DOHH2 (cell line): ENCODE results near the gene NFATC3.
A peak's percentile ranks its signal among the peaks of the same experiment; 100 is the strongest.

Experiments
- H3F3A ChIP-seq: fragments of 200-600 bp; sonication (generic), shearing (Covaris generic); 2 replicates; pipeline ENCODE4 v1.6.0; 2016; ENCODE audit warnings: antibody characterized with exemption, mild to moderate bottlenecking; ENCODE audit not compliant: control insufficient read depth, insufficient read depth
- H3K27ac ChIP-seq: fragments of 200-600 bp; sonication (generic); 2 replicates; pipeline ENCODE4 v1.5.1; 2014; ENCODE audit warnings: low read depth, mild to moderate bottlenecking, low read length, moderate library complexity
- H3K27me3 ChIP-seq: fragments of 200-600 bp; sonication (generic); 2 replicates; pipeline ENCODE4 v1.6.1; 2014; ENCODE audit warnings: mild to moderate bottlenecking, low read length, mixed read lengths; ENCODE audit not compliant: control insufficient read depth
- H3K36me3 ChIP-seq: fragments of 200-600 bp; sonication (generic); 2 replicates; pipeline ENCODE4 v1.6.1; 2014; ENCODE audit warnings: mild to moderate bottlenecking, low read length, moderate library complexity, mixed read lengths; ENCODE audit not compliant: control insufficient read depth
- H3K4me1 ChIP-seq: fragments of 200-600 bp; sonication (generic); 2 replicates; pipeline ENCODE4 v1.6.1; 2014; ENCODE audit warnings: mild to moderate bottlenecking, low read length, mixed read lengths; ENCODE audit not compliant: control insufficient read depth
- H3K4me2 ChIP-seq: fragments of 200-600 bp; sonication (generic); 2 replicates; pipeline ENCODE4 v1.6.0; 2014; ENCODE audit warnings: mild to moderate bottlenecking, low read length, moderate library complexity
- H3K4me3 ChIP-seq: fragments of 200-600 bp; sonication (generic); 2 replicates; pipeline ENCODE4 v1.5.1; 2014; ENCODE audit warnings: mild to moderate bottlenecking, low read length, mixed read lengths
- H3K79me2 ChIP-seq: fragments of 200-600 bp; sonication (generic); 2 replicates; pipeline ENCODE4 v1.6.1; 2014; ENCODE audit warnings: mild to moderate bottlenecking, low read length, mixed read lengths; ENCODE audit not compliant: control insufficient read depth
- H3K9me2 ChIP-seq: fragments of 200-600 bp; sonication (generic); replicated peaks from 2 replicates; pipeline ENCODE4 v1.6.1; 2014; ENCODE audit warnings: mild to moderate bottlenecking, low read length, mixed read lengths; ENCODE audit not compliant: control insufficient read depth
- H3K9me3 ChIP-seq: fragments of 200-600 bp; sonication (generic); 2 replicates; pipeline ENCODE4 v1.6.1; 2014; ENCODE audit warnings: antibody characterized with exemption, low read length, mixed read lengths; ENCODE audit not compliant: control insufficient read depth, insufficient read depth
- H4K20me1 ChIP-seq: fragments of 200-600 bp; sonication (generic); 2 replicates; pipeline ENCODE4 v1.6.0; 2014; ENCODE audit warnings: low read depth, mild to moderate bottlenecking, antibody characterized with exemption, low read length, moderate library complexity; ENCODE audit not compliant: control insufficient read depth, insufficient read depth
- CTCF ChIP-seq: fragments of 200-600 bp; sonication (generic); IDR thresholded peaks from one replicate; pipeline ENCODE4 v1.5.1; 2014; ENCODE audit warnings: antibody characterized with exemption, mild to moderate bottlenecking, low read depth, low read length; ENCODE audit not compliant: poor library complexity, severe bottlenecking
- EZH2phosphoT487 ChIP-seq: fragments of 200-600 bp; sonication (generic); IDR thresholded peaks from 2 replicates; pipeline ENCODE4 v1.6.1; 2017; ENCODE audit warnings: borderline replicate concordance, mild to moderate bottlenecking, antibody characterized with exemption, low read length, moderate library complexity, mixed read lengths

NFATC3 gene

GRCh38 chr16:68228652-68229051 is 143.5 kb downstream of the NFATC3 start:
- Histone ChIP-seq H3K36me3 (peaks cover 18% of the 10 kb centered on the region), H3K9me2 (no peaks in the 10 kb centered on the region), H3K9me3 (no peaks in the 10 kb centered on the region), H3F3A (peaks cover 9% of the 10 kb centered on the region; the same call in 1 of the 2 replicates), H3K4me1 (peaks cover 27% of the 10 kb centered on the region), H3K4me2 (no peak overlapping the region), H3K4me3 (no peak overlapping the region), H3K27ac (no peak overlapping the region), H3K27me3 (no peaks in the 10 kb centered on the region), H3K79me2 (no peaks in the 10 kb centered on the region), H4K20me1 (no peaks in the 10 kb centered on the region)
- TF ChIP-seq EZH2phosphoT487 (no peak), CTCF (no peak)

- TF ChIP-seq CTCF (peak; percentile 92), EZH2phosphoT487 (no peak)
- peaks cover 18% of the 10 kb centered on the region for H3K36me3 ChIP-seq
- no peaks in the 10 kb centered on the region for H3K9me3 ChIP-seq
- H4K20me1 ChIP-seq: no peaks in the 10 kb centered on the region
- no peaks in the 10 kb centered on the region for H3K27me3 ChIP-seq
- H3K4me3 ChIP-seq: no peak overlapping the region
- H3K27ac ChIP-seq: no peak overlapping the region
- peaks cover 9% of the 10 kb centered on the region; the same call in 1 of the 2 replicates for H3F3A ChIP-seq
- no peaks in the 10 kb centered on the region for H3K9me2 ChIP-seq
- H3K4me2 ChIP-seq: no peak overlapping the region
- H3K4me1 ChIP-seq: peaks cover 37% of the 10 kb centered on the region
- no peaks in the 10 kb centered on the region for H3K79me2 ChIP-seq
Observed at GRCh38 chr16:68229431-68230175, 144.4 kb downstream of the NFATC3 start.

- Histone ChIP-seq H3K27ac (no peak overlapping the region), H3K4me2 (no peak overlapping the region), H3K36me3 (peaks cover 18% of the 10 kb centered on the region), H3K4me3 (no peak overlapping the region), H3K4me1 (peaks cover 37% of the 10 kb centered on the region), H3K9me3 (no peaks in the 10 kb centered on the region), H3K9me2 (no peaks in the 10 kb centered on the region), H3F3A (peaks cover 9% of the 10 kb centered on the region; the same call in 1 of the 2 replicates), H3K27me3 (no peaks in the 10 kb centered on the region), H4K20me1 (no peaks in the 10 kb centered on the region), H3K79me2 (no peaks in the 10 kb centered on the region)
- TF ChIP-seq EZH2phosphoT487 (no peak), CTCF (no peak)
Observed at GRCh38 chr16:68230176-68230571, 145.0 kb downstream of the NFATC3 start.
